T-helper 2 cell treated with Interferon-gamma antibody and Interleukin-4, amounts not matched to agents 5 μg/mL and 100 μg/mL, for 36 hours (primary cell): Measurements from ENCODE around the gene SFT2D3.

Source experiments
- DNase-seq: peaks from one replicate; pipeline ENCODE4 v3.0.0; 2021; ENCODE audit warnings: low spot score
- H3K27ac Mint-ChIP-seq: one replicate; pipeline ENCODE4 v1.8.0; 2021; ENCODE audit warnings: mild to moderate bottlenecking, mixed read lengths
- H3K27me3 Mint-ChIP-seq: one replicate; pipeline ENCODE4 v1.8.0; 2021; ENCODE audit warnings: low read depth, mixed read lengths
- H3K36me3 Mint-ChIP-seq: one replicate; pipeline ENCODE4 v1.8.0; 2021; ENCODE audit warnings: low read depth, mixed read lengths
- H3K4me1 Mint-ChIP-seq: one replicate; pipeline ENCODE4 v1.8.0; 2021; ENCODE audit warnings: low read depth, mixed read lengths
- H3K4me3 Mint-ChIP-seq: one replicate; pipeline ENCODE4 v1.8.0; 2022; ENCODE audit warnings: mild to moderate bottlenecking, moderate library complexity, mixed read lengths
- H3K9me3 Mint-ChIP-seq: one replicate; pipeline ENCODE4 v1.8.0; 2021; ENCODE audit warnings: mixed read lengths

The SFT2D3 gene

GRCh38 chr2:127701193-127701650 lies at the start of gene SFT2D3:
TSS of gene SFT2D3 (plus strand) at chr2:127701497. CDS start at chr2:127701529, 32 bp downstream.
- H3K36me3 Mint-ChIP-seq, result peaks cover 39% of the 10 kb centered on the region
- no peaks in the 10 kb centered on the region for H3K27me3 Mint-ChIP-seq
- H3K27ac Mint-ChIP-seq, result peak within 1 kb of the TSS; percentile 97
- peak; percentile 91 for DNase-seq
- H3K4me3 Mint-ChIP-seq, result peak within 1 kb of the TSS; percentile 93
- H3K9me3 Mint-ChIP-seq, result no peaks in the 10 kb centered on the region
- H3K4me1 Mint-ChIP-seq, result peaks cover 29% of the 10 kb centered on the region

GRCh38 chr2:127651971-127652550 lies 49.2 kb upstream of the SFT2D3 start:
- DNase-seq, result no peak
- no peaks in the 10 kb centered on the region for H3K9me3 Mint-ChIP-seq
- peaks cover 3% of the 10 kb centered on the region for H3K27me3 Mint-ChIP-seq
- H3K4me1 Mint-ChIP-seq, result peaks cover 3% of the 10 kb centered on the region
- H3K4me3 Mint-ChIP-seq, result no peak overlapping the region
- H3K27ac Mint-ChIP-seq, result no peak overlapping the region
- H3K36me3 Mint-ChIP-seq, result no peaks in the 10 kb centered on the region

- peaks cover 3% of the 10 kb centered on the region for H3K4me1 Mint-ChIP-seq
- H3K4me3 Mint-ChIP-seq, result no peak overlapping the region
- no peak for DNase-seq
Observed at GRCh38 chr2:127652786-127653357, 48.4 kb upstream of the SFT2D3 start.

GRCh38 chr2:127653421-127654083 lies 47.7 kb upstream of the SFT2D3 start:
- H3K4me3 Mint-ChIP-seq, result no peak overlapping the region
- no peak for DNase-seq
- peaks cover 3% of the 10 kb centered on the region for H3K27me3 Mint-ChIP-seq
- peaks cover 3% of the 10 kb centered on the region for H3K4me1 Mint-ChIP-seq
- no peak overlapping the region for H3K27ac Mint-ChIP-seq
- H3K9me3 Mint-ChIP-seq, result no peaks in the 10 kb centered on the region
- H3K36me3 Mint-ChIP-seq, result no peaks in the 10 kb centered on the region

More at GRCh38 chr2:127652786-127653357, 48.4 kb upstream of the SFT2D3 start:
- peaks cover 3% of the 10 kb centered on the region for H3K27me3 Mint-ChIP-seq
- no peaks in the 10 kb centered on the region for H3K9me3 Mint-ChIP-seq
- no peak overlapping the region for H3K27ac Mint-ChIP-seq
- H3K36me3 Mint-ChIP-seq, result no peaks in the 10 kb centered on the region

- DNase-seq, result no peak
- peaks cover 3% of the 10 kb centered on the region for H3K27me3 Mint-ChIP-seq
- H3K27ac Mint-ChIP-seq, result no peak overlapping the region
- H3K4me1 Mint-ChIP-seq, result peaks cover 3% of the 10 kb centered on the region
- H3K4me3 Mint-ChIP-seq, result no peak overlapping the region
- H3K36me3 Mint-ChIP-seq, result no peaks in the 10 kb centered on the region
- no peaks in the 10 kb centered on the region for H3K9me3 Mint-ChIP-seq
Observed at GRCh38 chr2:127654084-127654837, 47.0 kb upstream of the SFT2D3 start.

GRCh38 chr2:127654838-127655175 lies 46.5 kb upstream of the SFT2D3 start:
- no peaks in the 10 kb centered on the region for H3K27me3 Mint-ChIP-seq
- no peaks in the 10 kb centered on the region for H3K36me3 Mint-ChIP-seq
- no peaks in the 10 kb centered on the region for H3K9me3 Mint-ChIP-seq
- no peak overlapping the region for H3K27ac Mint-ChIP-seq
- no peak overlapping the region for H3K4me3 Mint-ChIP-seq
- DNase-seq, result no peak
- H3K4me1 Mint-ChIP-seq, result no peaks in the 10 kb centered on the region

GRCh38 chr2:127655209-127656073 lies 45.9 kb upstream of the SFT2D3 start:
- no peak for DNase-seq
- H3K9me3 Mint-ChIP-seq, result no peaks in the 10 kb centered on the region
- H3K4me1 Mint-ChIP-seq, result no peaks in the 10 kb centered on the region
- no peaks in the 10 kb centered on the region for H3K36me3 Mint-ChIP-seq
- no peak overlapping the region for H3K27ac Mint-ChIP-seq
- no peak overlapping the region for H3K4me3 Mint-ChIP-seq
- no peaks in the 10 kb centered on the region for H3K27me3 Mint-ChIP-seq

GRCh38 chr2:127656569-127657231 lies 44.6 kb upstream of the SFT2D3 start:
- no peaks in the 10 kb centered on the region for H3K4me1 Mint-ChIP-seq
- no peaks in the 10 kb centered on the region for H3K36me3 Mint-ChIP-seq
- H3K9me3 Mint-ChIP-seq, result no peaks in the 10 kb centered on the region
- no peak for DNase-seq
- no peak overlapping the region for H3K4me3 Mint-ChIP-seq
- peaks cover 7% of the 10 kb centered on the region for H3K27me3 Mint-ChIP-seq
- no peak overlapping the region for H3K27ac Mint-ChIP-seq

- Mint-ChIP-seq H3K27ac (no peak overlapping the region), H3K36me3 (no peaks in the 10 kb centered on the region), H3K4me3 (no peak overlapping the region), H3K27me3 (peaks cover 11% of the 10 kb centered on the region), H3K4me1 (no peaks in the 10 kb centered on the region), H3K9me3 (no peaks in the 10 kb centered on the region)
- DNase-seq, result no peak
Observed at GRCh38 chr2:127657232-127657595, 44.1 kb upstream of the SFT2D3 start.

- Mint-ChIP-seq H3K4me3 (no peak overlapping the region), H3K9me3 (no peaks in the 10 kb centered on the region), H3K4me1 (no peaks in the 10 kb centered on the region), H3K36me3 (no peaks in the 10 kb centered on the region), H3K27ac (no peak overlapping the region), H3K27me3 (peaks cover 15% of the 10 kb centered on the region)
- no peak for DNase-seq
Observed at GRCh38 chr2:127658146-127658545, 43.2 kb upstream of the SFT2D3 start.

GRCh38 chr2:127658641-127659407 lies 42.5 kb upstream of the SFT2D3 start:
- no peak overlapping the region for H3K4me3 Mint-ChIP-seq
- no peak overlapping the region for H3K27ac Mint-ChIP-seq
- no peaks in the 10 kb centered on the region for H3K4me1 Mint-ChIP-seq
- peaks cover 22% of the 10 kb centered on the region for H3K27me3 Mint-ChIP-seq
- DNase-seq, result no peak
- no peaks in the 10 kb centered on the region for H3K36me3 Mint-ChIP-seq
- no peaks in the 10 kb centered on the region for H3K9me3 Mint-ChIP-seq

- H3K27me3 Mint-ChIP-seq, result peaks cover 25% of the 10 kb centered on the region
- no peak for DNase-seq
- H3K4me1 Mint-ChIP-seq, result no peaks in the 10 kb centered on the region
- no peaks in the 10 kb centered on the region for H3K9me3 Mint-ChIP-seq
- H3K36me3 Mint-ChIP-seq, result no peaks in the 10 kb centered on the region
- H3K27ac Mint-ChIP-seq, result no peak overlapping the region
- no peak overlapping the region for H3K4me3 Mint-ChIP-seq
Observed at GRCh38 chr2:127659408-127660290, 41.6 kb upstream of the SFT2D3 start.
